GM03348 (cell line): ENCODE measurements around the gene TGM5.
A peak's percentile ranks its signal among the peaks of the same experiment; 100 is the strongest.
"Not testable (repeated sequence)": the region's sequence is repeated elsewhere in the genome, so short reads cannot be mapped to it uniquely, and the experiment has no call there.

Experiments
- DNase-seq: peaks from one replicate; pipeline ENCODE4 v3.0.0; 2012; ENCODE audit warnings: low spot score

The TGM5 gene

DNA sequence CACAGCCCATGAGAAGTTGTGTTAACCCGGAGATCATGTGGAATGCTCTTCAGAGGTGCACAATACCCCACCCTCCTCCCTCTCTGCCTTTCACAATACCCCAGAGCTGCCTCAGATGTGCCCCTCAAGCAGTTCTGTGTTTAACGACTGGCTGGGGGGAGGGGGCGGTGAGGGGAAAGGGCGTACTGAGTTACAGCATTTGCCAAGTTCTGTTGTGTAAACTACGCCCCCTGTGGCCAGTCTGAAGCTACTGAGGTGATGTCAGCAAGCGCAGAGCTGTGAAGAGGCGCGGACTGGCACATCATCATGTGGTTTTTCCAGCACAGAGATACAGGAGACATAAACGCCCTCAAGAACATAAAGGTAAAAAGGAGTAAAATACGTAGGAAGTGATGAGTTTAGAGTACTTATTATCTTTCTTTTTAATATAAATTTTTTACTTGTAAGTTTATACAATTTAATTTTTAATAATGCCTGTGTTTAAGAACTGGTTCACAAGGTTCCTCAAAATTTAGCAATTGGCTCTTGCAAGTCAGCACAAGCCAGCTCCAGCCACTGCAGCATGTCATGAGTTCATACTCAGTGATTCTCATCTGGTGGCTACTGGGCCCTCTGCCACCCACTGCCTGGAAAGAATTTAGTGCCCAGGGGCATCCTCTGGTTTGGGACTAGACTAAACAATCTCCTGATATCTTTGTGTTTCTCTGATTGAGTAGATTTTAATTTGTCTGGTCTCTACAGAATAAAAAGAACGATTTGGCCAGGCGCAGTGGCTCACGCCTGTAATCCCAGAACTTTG, 47.6 kb downstream of the TGM5 start:
- no peak for DNase-seq

DNA sequence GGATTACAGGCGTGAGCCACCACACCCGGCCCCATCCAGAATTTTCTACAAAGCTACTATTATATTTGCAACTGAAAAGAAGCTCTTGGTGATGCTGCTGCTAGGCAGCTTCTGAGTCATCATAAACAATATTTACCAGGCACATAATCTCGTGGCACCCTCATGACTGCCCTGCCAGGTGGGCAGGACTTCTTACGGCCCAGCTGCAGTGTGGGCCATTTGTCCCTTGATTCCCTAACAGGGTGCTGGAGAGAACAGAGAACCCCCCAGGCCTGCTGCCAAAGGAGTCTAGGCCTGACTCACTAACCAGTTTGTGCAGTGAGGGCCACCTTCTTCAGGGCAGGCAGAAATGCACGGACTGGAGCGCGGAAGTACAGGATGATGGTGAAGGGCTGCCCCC, 50.8 kb downstream of the TGM5 start:
- DNase-seq, result no peak

DNA sequence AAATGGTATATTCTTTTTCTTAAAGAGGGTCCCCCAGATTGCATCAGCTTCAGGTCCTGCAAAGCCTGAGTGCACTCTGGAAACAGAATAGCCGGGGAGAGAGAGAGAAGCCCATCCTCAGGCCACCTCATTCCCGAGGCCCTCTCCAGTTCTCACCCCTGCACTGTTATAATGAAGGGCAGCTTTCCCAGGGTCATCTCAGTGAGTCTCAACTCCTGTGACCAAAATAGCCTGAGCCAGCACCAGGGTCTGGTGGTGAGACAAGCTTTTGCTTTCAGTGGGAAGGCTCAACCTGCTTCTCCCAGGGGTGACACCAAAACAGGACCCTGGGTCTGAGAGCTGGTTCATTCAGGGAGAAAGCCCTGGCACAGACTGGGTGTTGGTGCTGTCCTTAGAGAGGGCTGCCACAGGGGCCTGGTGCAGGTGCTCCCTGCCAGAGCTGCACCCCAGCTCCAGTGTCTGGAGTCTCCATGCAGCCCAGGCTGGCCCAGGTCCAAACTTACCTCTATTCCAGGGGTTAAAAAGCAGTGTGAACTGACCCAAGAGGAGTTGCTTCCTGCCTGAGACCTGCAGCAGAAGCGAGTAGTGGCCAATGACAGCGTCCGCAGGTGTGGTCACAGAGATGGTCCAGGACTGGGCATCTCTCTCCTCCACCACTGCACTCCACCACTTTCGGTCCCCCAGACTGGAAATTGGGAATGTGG, 52.0 kb downstream of the TGM5 start:
- no peak for DNase-seq

- DNase-seq, result no peak
Observed at GRCh38 chr15:43214169-43214568, 52.6 kb downstream of the TGM5 start.

- DNase-seq, result no peak
Observed at GRCh38 chr15:43213466-43213865, 53.3 kb downstream of the TGM5 start.

DNA sequence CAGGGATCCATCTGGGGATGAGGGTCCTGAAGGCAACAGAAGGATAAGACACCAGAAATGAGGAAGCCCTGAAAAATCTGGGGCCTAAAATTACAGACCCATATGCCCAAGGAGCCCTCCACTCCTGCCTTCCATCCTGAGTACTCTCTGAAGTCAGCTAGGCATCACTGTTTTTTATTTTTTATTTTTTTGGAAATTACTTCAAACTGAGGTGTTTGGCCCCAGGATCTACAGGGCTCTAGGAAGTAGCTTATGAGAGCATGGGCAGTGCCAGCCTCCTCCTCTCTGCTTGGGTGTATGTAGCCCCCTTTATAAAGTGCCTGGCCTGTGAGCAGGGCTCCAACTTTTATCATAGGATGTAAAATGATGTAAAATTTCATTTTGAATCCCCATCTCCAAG, 53.8 kb downstream of the TGM5 start:
- no peak for DNase-seq

- DNase-seq, result no peak
Observed at GRCh38 chr15:43212299-43212698, 54.4 kb downstream of the TGM5 start.

- DNase-seq, result no peak
Observed at GRCh38 chr15:43211224-43211735, 55.4 kb downstream of the TGM5 start.

DNA sequence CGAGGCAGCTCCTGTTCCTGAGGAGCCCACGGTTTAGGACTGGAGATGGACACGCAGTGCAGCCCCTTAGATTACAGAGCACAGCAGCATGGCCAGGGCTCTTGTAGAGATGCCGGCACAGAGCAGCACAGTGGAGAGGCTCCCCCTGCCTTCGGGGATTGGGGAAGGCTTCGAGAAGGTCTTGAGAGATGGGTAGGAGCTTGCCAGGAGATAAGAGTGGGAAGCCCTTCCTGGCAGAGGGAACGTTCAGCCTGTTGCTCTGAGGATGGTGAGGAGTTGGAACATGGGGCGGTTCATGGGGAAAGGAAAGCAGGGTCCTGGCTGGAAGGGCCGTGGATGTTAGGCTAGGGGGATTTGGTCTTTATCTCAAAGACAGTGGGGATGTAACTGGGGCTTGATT, 55.9 kb downstream of the TGM5 start:
- no peak for DNase-seq

DNA sequence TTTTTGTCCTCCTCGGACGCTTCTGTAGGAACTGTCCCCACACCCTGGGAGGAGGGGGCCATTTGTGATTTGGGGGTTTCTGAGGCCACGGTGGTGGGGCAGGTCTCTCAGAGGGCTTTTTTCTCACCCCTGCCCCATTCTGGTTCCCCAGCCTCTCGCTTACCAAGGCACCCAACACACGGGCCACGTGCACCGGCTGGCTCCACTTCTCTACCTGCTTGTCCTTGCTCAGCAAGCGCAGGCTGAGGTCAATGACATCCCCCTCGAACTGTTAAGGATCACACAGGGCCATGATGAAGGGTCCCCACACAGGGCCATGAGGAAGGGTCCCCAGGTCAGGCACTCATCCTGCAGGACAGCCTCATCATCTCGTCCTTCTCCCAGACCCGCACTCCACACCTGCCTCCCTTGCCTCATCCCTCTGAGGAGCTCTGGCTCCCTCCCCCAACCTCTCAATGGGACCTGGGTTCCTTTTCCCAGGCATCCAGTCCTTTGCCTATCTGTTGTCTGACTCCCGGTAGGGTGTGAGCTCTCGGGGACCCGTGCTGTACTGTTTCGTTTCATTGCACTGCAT, 56.5 kb downstream of the TGM5 start:
- DNase-seq, result no peak

- DNase-seq, result peak; percentile 59
Observed at GRCh38 chr15:43209059-43209824, 57.5 kb downstream of the TGM5 start.

DNA sequence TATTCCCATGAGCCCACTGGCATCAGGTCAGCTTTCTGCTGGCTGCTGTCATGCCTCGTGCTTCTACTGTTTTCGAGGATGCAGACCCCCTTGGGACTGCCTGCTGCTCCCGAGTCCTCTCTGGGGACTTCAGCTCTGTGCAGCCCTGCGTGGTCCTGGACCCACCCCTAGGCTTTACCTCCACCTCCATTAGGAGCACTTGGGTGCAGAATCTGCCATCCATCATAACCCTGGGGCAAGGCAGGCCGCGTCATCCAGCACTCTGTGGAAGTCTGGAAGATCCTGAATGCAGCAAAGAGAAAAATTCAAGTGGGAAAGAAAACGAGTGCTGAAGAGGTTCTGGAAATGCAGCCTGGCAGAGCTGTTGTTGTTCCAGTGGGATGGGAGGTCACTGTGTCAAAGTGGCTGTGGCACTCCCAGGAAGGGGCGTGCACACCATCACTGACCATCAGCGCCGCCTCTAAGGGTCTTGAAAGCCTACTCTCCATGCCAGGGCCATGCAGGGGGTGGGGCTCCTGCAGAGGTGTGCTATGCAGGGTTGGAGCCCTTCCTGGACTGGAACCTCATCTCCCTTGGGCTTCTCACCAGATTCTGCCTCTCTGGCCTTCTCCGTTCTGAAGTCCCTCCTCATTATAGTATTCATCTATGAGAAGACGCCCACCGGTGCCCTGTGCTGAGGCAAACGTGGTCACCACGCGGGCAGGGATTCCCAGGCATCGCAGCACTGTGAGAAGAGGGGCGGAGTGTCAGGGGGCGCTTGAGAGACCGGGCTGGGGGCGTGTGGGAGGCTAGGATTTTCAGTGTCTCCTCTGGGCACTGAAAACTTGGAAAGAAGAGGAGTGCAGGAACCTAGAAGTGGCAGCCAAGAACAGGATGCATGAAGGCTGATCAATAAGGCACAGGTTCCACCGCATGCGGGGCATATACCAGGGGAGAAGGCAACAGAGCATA, 58.4 kb downstream of the TGM5 start:
- DNase-seq, result no peak

DNA sequence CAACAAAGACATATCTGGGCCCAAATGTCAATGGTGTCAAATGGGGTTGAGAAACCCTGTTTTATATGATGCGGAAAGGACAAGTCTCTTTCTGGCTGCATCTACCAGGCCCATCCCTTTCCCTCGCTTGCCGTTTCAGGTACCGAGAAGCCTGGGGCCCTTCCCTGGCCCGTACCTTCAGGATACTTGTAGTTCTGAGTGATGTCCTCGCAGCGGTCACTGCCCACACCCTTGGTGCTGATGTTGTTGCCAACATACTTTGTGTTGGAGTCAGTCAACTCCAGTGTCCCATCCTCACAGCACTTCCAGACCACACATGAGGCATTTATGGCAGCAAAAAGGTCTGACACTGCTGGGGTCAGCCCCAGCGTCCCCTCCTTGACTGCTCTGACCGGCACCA, 59.7 kb downstream of the TGM5 start:
- no peak for DNase-seq

- DNase-seq, result no peak
Observed at GRCh38 chr15:43206054-43206453, 60.7 kb downstream of the TGM5 start.

DNA sequence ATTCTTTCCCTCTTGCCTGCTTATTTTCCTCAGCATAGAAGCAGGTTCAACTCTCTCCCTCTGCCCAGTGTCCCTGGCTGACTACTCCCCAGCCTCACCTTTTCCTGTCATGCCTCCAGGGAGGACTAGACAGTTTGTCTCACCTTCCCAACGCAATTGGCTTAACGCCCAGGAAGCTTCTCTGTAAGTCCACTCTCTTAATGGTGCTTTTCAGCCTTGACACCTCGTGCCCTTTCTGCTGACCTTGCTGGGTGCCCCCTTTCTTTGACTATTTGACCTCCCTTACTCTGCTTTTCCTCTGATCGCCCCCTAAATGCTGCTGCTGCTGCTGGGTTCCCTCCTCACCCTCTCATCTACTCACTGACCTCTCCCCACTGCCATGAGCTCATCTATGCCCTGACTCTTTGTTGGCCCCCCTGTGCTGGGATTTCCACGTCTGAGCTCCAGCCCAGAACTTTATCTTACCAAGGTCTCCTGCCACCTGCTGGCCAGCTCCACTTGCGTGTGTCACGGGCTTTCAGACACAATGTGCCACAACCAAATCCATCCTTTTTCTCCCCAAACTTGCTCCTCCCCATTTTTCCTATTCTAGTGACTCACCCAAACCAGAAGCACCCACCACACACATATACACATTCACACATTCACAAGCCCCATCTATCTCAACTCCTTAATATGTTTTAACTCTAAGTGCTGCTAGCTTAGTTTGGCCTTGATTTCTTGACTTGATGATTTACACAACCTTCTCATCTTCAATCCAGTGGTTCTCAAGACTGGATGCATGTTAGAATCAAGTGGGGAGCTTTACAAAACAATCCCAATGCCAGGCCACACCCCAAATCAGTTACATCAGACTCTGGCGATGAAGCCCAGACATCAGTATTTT, 62.5 kb downstream of the TGM5 start:
- peak; percentile 67 for DNase-seq

DNA sequence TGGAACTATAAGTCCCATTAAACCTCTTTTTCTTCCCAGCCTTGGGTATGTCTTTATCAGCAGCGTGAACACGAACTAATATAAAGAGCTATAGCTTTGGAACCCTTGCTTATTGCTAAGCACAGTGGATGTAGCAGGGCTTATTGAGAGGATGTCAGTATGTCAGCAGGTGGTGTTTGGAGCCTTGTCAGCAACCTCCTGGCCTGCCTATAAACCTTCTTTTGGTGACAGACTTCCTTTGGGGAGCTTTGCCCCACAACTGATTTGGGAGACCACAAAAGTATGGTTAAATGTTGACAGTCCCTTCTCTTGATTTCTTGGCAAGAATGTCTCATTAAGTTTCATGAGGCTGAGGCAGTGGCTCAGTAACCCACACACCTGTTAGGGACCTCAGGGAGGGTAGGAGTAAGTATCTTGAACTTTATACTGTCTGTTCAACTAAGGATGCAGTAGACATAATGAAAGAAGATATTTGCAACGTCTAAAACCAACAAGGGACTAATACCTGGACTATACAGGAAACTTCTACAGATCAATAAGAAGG, 66.7 kb downstream of the TGM5 start:
- no peak for DNase-seq

- DNase-seq, result no peak
Observed at GRCh38 chr15:43198992-43199391, 67.7 kb downstream of the TGM5 start.

GRCh38 chr15:43198556-43198955, 68.2 kb downstream of the TGM5 start:
- not testable (repeated sequence) for DNase-seq

- DNase-seq, result not testable (repeated sequence)
Observed at GRCh38 chr15:43197773-43198172, 69.0 kb downstream of the TGM5 start.
